HG03378 (cell line): ENCODE results near the gene PRMT7.

Source experiments
- ATAC-seq: cut with Tn5 transposase; IDR thresholded peaks from one replicate; pipeline ENCODE4 v1.9.1; 2021; ENCODE audit warnings: mild to moderate bottlenecking, moderate library complexity; ENCODE audit not compliant: unreplicated experiment

The PRMT7 gene

GRCh38 chr16:68300734-68301459, 9.9 kb upstream of the PRMT7 start:
- ATAC-seq, result no peak

- ATAC-seq, result no peak
Observed at GRCh38 chr16:68306633-68307032, 4.2 kb upstream of the PRMT7 start.

GRCh38 chr16:68309799-68310198, 1.0 kb upstream of the PRMT7 start:
- ATAC-seq, result no peak

GRCh38 chr16:68310437-68310773, 414 bp upstream of the PRMT7 start:
- ATAC-seq, result peak; percentile 36

- ATAC-seq, result no peak
Observed at GRCh38 chr16:68313116-68313515, 2.3 kb downstream of the PRMT7 start.

- peak; percentile 58 for ATAC-seq
Observed at GRCh38 chr16:68319185-68319908, 8.5 kb downstream of the PRMT7 start.

GRCh38 chr16:68324336-68324735, 13.5 kb downstream of the PRMT7 start:
- no peak for ATAC-seq

- ATAC-seq, result no peak
Observed at GRCh38 chr16:68324780-68325357, 14.1 kb downstream of the PRMT7 start.

GRCh38 chr16:68328151-68328859, 17.5 kb downstream of the PRMT7 start:
- ATAC-seq, result peak; percentile 73

- ATAC-seq, result no peak
Observed at GRCh38 chr16:68328860-68329390, 18.1 kb downstream of the PRMT7 start.

- no peak for ATAC-seq
Observed at GRCh38 chr16:68331879-68332410, 21.1 kb downstream of the PRMT7 start.

GRCh38 chr16:68332411-68333121, 21.7 kb downstream of the PRMT7 start:
- ATAC-seq, result no peak

- ATAC-seq, result no peak
Observed at GRCh38 chr16:68335175-68335574, 24.4 kb downstream of the PRMT7 start.

- ATAC-seq, result no peak
Observed at GRCh38 chr16:68338326-68339119, 27.7 kb downstream of the PRMT7 start.

GRCh38 chr16:68339214-68339613, 28.4 kb downstream of the PRMT7 start:
- no peak for ATAC-seq

GRCh38 chr16:68342620-68343019, 31.8 kb downstream of the PRMT7 start:
- ATAC-seq, result no peak

GRCh38 chr16:68343137-68343536, 32.3 kb downstream of the PRMT7 start:
- ATAC-seq, result no peak

GRCh38 chr16:68344252-68344651, 33.4 kb downstream of the PRMT7 start:
- ATAC-seq, result no peak

- ATAC-seq, result no peak
Observed at GRCh38 chr16:68345351-68345810, 34.6 kb downstream of the PRMT7 start.
